Activated CD8-positive, alpha-beta T cell treated with anti-CD3 and anti-CD28 coated beads for 36 hours (primary cell): ENCODE results near the gene SMIM28. TPM values are rescaled to one million over a fixed set of nuclear protein-coding genes. Genes with fewer than 3 reads are reported as not detected.
"Not testable (repeated sequence)": the region's sequence is repeated elsewhere in the genome, so short reads cannot be mapped to it uniquely, and the experiment has no call there.

ENCODE experiments used
- ATAC-seq: fragments of 200-7000 bp; cut with Tn5 transposase; one replicate; pipeline ENCODE4 v1.10.0; 2021; ENCODE audit warnings: mild to moderate bottlenecking, moderate library complexity
- CTCF ChIA-PET: fragments of 350-600 bp; sonication (Branson Sonifier 250); formaldehyde crosslinking; loops from one replicate; lab custom pipeline; 2021; ENCODE audit warnings: antibody characterized with exemption; lab: Charles Lee
- POLR2A ChIA-PET: fragments of 350-600 bp; sonication (Branson Sonifier 250); formaldehyde crosslinking; loops from one replicate; lab custom pipeline; 2021; ENCODE audit warnings: antibody characterized with exemption; lab: Charles Lee
- DNase-seq: peaks from one replicate; pipeline ENCODE4 v3.0.0-alpha.2; 2020
- H3K27ac Mint-ChIP-seq: one replicate; pipeline ENCODE4 v1.8.0; 2021; ENCODE audit warnings: mild to moderate bottlenecking, mixed read lengths
- H3K27me3 Mint-ChIP-seq: one replicate; pipeline ENCODE4 v1.8.0; 2021; ENCODE audit warnings: mixed read lengths
- H3K36me3 Mint-ChIP-seq: one replicate; pipeline ENCODE4 v1.8.0; 2021; ENCODE audit warnings: low read depth, mixed read lengths
- H3K4me1 Mint-ChIP-seq: one replicate; pipeline ENCODE4 v1.8.0; 2021; ENCODE audit warnings: low read depth, mixed read lengths
- H3K4me3 Mint-ChIP-seq: one replicate; pipeline ENCODE4 v1.8.0; 2021; ENCODE audit warnings: mild to moderate bottlenecking, moderate library complexity, mixed read lengths
- H3K9me3 Mint-ChIP-seq: one replicate; pipeline ENCODE4 v1.8.0; 2021; ENCODE audit warnings: mixed read lengths
- intact Hi-C: fragments of 100-400 bp; cut with micrococcal nuclease; formaldehyde crosslinking; loops from one replicate; pipeline ENCODE4 v1.10.0; 2022
- total RNA-seq, 2 experiments: library from RNA; stranded (reverse); gene quantifications; one replicate each; pipeline ENCODE4 v1.2.3, GENCODE V29; 2021
- TF ChIP-seq, protein P1 (sequence below): fragments of 200-600 bp; IDR thresholded peaks from one replicate; pipeline ENCODE4 v1.8.0; 2022; ENCODE audit warnings: antibody characterized with exemption, mild to moderate bottlenecking

SMIM28 gene
- total RNA-seq, 2 experiments from 2014 or later = not detected

GRCh38 chr6:138349891-138350290 lies 27.8 kb upstream of the SMIM28 start:
- DNase-seq (no peak), ATAC-seq (no peak)
- intact Hi-C loops = no loop called here
- H3K4me1 Mint-ChIP-seq = no peaks in the 10 kb centered on the region
- no peaks in the 10 kb centered on the region for H3K36me3 Mint-ChIP-seq
- CTCF ChIA-PET = interaction anchor here (0.9 kb wide), 1 partner anchor 13 kb away, joined by 3 read pairs; no protein-coding TSS in a partner anchor
- TF ChIP-seq, protein P1, sequence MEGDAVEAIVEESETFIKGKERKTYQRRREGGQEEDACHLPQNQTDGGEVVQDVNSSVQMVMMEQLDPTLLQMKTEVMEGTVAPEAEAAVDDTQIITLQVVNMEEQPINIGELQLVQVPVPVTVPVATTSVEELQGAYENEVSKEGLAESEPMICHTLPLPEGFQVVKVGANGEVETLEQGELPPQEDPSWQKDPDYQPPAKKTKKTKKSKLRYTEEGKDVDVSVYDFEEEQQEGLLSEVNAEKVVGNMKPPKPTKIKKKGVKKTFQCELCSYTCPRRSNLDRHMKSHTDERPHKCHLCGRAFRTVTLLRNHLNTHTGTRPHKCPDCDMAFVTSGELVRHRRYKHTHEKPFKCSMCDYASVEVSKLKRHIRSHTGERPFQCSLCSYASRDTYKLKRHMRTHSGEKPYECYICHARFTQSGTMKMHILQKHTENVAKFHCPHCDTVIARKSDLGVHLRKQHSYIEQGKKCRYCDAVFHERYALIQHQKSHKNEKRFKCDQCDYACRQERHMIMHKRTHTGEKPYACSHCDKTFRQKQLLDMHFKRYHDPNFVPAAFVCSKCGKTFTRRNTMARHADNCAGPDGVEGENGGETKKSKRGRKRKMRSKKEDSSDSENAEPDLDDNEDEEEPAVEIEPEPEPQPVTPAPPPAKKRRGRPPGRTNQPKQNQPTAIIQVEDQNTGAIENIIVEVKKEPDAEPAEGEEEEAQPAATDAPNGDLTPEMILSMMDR = no peak
- no peak overlapping the region for H3K4me3 Mint-ChIP-seq
- no peaks in the 10 kb centered on the region for H3K9me3 Mint-ChIP-seq
- peaks cover 15% of the 10 kb centered on the region for H3K27me3 Mint-ChIP-seq
- POLR2A ChIA-PET = no interaction called here
- H3K27ac Mint-ChIP-seq = no peak overlapping the region

GRCh38 chr6:138357928-138358327 lies 19.8 kb upstream of the SMIM28 start:
- no peaks in the 10 kb centered on the region for H3K4me1 Mint-ChIP-seq
- H3K4me3 Mint-ChIP-seq = no peak overlapping the region
- peaks cover 9% of the 10 kb centered on the region for H3K27me3 Mint-ChIP-seq
- no peaks in the 10 kb centered on the region for H3K9me3 Mint-ChIP-seq
- intact Hi-C loops = no loop called here
- TF ChIP-seq, protein P1 = no peak
- no peak for ATAC-seq
- no peaks in the 10 kb centered on the region for H3K36me3 Mint-ChIP-seq
- POLR2A ChIA-PET = no interaction called here
- no peak for DNase-seq
- no peak overlapping the region for H3K27ac Mint-ChIP-seq
- CTCF ChIA-PET = no interaction called here

DNA sequence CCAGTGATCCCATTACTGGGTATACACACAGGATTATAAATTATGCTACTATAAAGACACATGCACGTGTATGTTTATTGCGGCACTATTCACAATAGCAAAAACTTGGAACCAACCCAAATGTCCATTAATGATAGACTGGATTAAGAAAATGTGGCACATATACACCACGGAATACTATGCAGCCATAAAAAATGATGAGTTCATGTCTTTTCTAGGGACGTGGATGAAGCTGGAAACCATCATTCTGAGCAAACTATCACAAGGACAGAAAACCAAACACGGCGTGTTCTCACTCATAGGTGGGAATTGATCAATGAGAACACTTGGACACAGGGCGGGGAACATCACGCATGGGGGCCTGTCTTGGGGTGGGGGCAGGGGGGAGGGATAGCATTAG lies 9.0 kb upstream of the SMIM28 start:
- H3K4me1 Mint-ChIP-seq, H3K4me3 Mint-ChIP-seq, H3K27ac Mint-ChIP-seq, intact Hi-C loops, H3K36me3 Mint-ChIP-seq, POLR2A ChIA-PET, DNase-seq, CTCF ChIA-PET, H3K9me3 Mint-ChIP-seq, ATAC-seq: not testable (repeated sequence)
- peaks cover 15% of the 10 kb centered on the region for H3K27me3 Mint-ChIP-seq

GRCh38 chr6:138370631-138371451 lies 6.9 kb upstream of the SMIM28 start:
- DNase-seq = no peak
- peaks cover 8% of the 10 kb centered on the region for H3K27me3 Mint-ChIP-seq
- no peaks in the 10 kb centered on the region for H3K9me3 Mint-ChIP-seq
- ChIA-PET CTCF (no interaction called here), POLR2A (no interaction called here)
- no peak overlapping the region for H3K27ac Mint-ChIP-seq
- no peak overlapping the region for H3K4me3 Mint-ChIP-seq
- TF ChIP-seq, protein P1 = no peak
- intact Hi-C loops = no loop called here
- no peaks in the 10 kb centered on the region for H3K4me1 Mint-ChIP-seq
- ATAC-seq = no peak
- H3K36me3 Mint-ChIP-seq = no peaks in the 10 kb centered on the region

GRCh38 chr6:138371452-138371711 lies 6.3 kb upstream of the SMIM28 start:
- DNase-seq = no peak
- no peak for ATAC-seq
- ChIA-PET POLR2A (no interaction called here), CTCF (no interaction called here)
- intact Hi-C loops = no loop called here
- Mint-ChIP-seq H3K36me3 (no peaks in the 10 kb centered on the region), H3K27me3 (peaks cover 7% of the 10 kb centered on the region), H3K9me3 (no peaks in the 10 kb centered on the region), H3K4me1 (no peaks in the 10 kb centered on the region), H3K4me3 (no peak overlapping the region), H3K27ac (no peak overlapping the region)
- TF ChIP-seq, protein P1 = no peak
